SK-N-MC (cell line): ENCODE data around the gene MACROD2.

Experiments used
- DNase-seq: peaks from one replicate; pipeline ENCODE4 v3.0.0-alpha.2; 2011; ENCODE audit warnings: low read depth, low spot score
- H3K27ac ChIP-seq: fragments of 200-600 bp; sonication (generic); 2 replicates; pipeline ENCODE4 v1.5.1; 2016; ENCODE audit warnings: mixed run types
- H3K36me3 ChIP-seq: fragments of 200-600 bp; sonication (generic); 2 replicates; pipeline ENCODE4 v1.6.1; 2017; ENCODE audit warnings: antibody characterized with exemption, low read length, mixed read lengths; ENCODE audit not compliant: insufficient read depth
- H3K4me3 ChIP-seq: fragments of 200-600 bp; sonication (generic); 2 replicates; pipeline ENCODE4 v1.5.1; 2016
- H3K9ac ChIP-seq: fragments of 200-600 bp; sonication (generic); 2 replicates; pipeline ENCODE4 v1.8.0; 2017; ENCODE audit warnings: mixed run types, mixed read lengths; ENCODE audit not compliant: insufficient read length
- H3K9me3 ChIP-seq: fragments of 200-600 bp; sonication (generic); 2 replicates; pipeline ENCODE4 v1.6.1; 2017; ENCODE audit warnings: low read depth, mild to moderate bottlenecking, antibody characterized with exemption, low read length, moderate library complexity, mixed read lengths
- EZH2 ChIP-seq: fragments of 200-600 bp; sonication (generic); IDR thresholded peaks from one replicate; pipeline ENCODE4 v1.6.1; 2017; ENCODE audit warnings: antibody characterized with exemption
- FOXP2 ChIP-seq: optimal IDR thresholded peaks from 2 replicates; pipeline ENCODE3; 2011; ENCODE audit warnings: mild to moderate bottlenecking, moderate library complexity; ENCODE audit not compliant: insufficient read depth; ENCODE audit errors: extremely low read length, control extremely low read depth
- POLR2AphosphoS5 ChIP-seq: IDR thresholded peaks from 2 replicates; pipeline ENCODE4 v1.6.1; 2012; ENCODE audit warnings: mild to moderate bottlenecking, low read depth, low read length, borderline replicate concordance

MACROD2 gene

GRCh38 chr20:15699431-15700146, 1704.3 kb downstream of the MACROD2 start:
- Histone ChIP-seq H3K9me3 (no peaks in the 10 kb centered on the region), H3K36me3 (no peaks in the 10 kb centered on the region), H3K27ac (no peak overlapping the region), H3K9ac (no peak overlapping the region), H3K4me3 (peak overlapping the region; percentile 53; the same call in 1 of the 2 replicates)
- no peak for DNase-seq
- TF ChIP-seq FOXP2 (no peak), POLR2AphosphoS5 (no peak), EZH2 (no peak)

- no peaks in the 10 kb centered on the region for H3K9me3 ChIP-seq
- no peak for TF ChIP-seq FOXP2
- no peak for TF ChIP-seq EZH2
- TF ChIP-seq POLR2AphosphoS5 = no peak
- DNase-seq = no peak
- H3K4me3 ChIP-seq = peak overlapping the region; percentile 53
- peak overlapping the region; percentile 42; the same call in 1 of the 2 replicates for H3K27ac ChIP-seq
- no peak overlapping the region for H3K9ac ChIP-seq
- no peaks in the 10 kb centered on the region for H3K36me3 ChIP-seq
Observed at GRCh38 chr20:15700147-15700765, 1704.9 kb downstream of the MACROD2 start.

- no peak overlapping the region for H3K9ac ChIP-seq
Observed at GRCh38 chr20:15702161-15702560, 1706.8 kb downstream of the MACROD2 start.

GRCh38 chr20:15703171-15703911, 1708.0 kb downstream of the MACROD2 start:
- H3K9ac ChIP-seq = no peak overlapping the region
- DNase-seq = no peak
- no peak overlapping the region for H3K4me3 ChIP-seq
- H3K9me3 ChIP-seq = no peaks in the 10 kb centered on the region
- H3K36me3 ChIP-seq = no peaks in the 10 kb centered on the region
- H3K27ac ChIP-seq = no peak overlapping the region
- TF ChIP-seq EZH2 (no peak), POLR2AphosphoS5 (no peak), FOXP2 (no peak)

More at GRCh38 chr20:15702161-15702560, 1706.8 kb downstream of the MACROD2 start:
- H3K4me3 ChIP-seq = no peak overlapping the region
- no peak overlapping the region for H3K27ac ChIP-seq
- TF ChIP-seq FOXP2 (no peak), EZH2 (no peak), POLR2AphosphoS5 (no peak)
- H3K9me3 ChIP-seq = no peaks in the 10 kb centered on the region
- no peaks in the 10 kb centered on the region for H3K36me3 ChIP-seq
- DNase-seq = no peak

GRCh38 chr20:15705975-15706374, 1710.7 kb downstream of the MACROD2 start:
- H3K9me3 ChIP-seq = no peaks in the 10 kb centered on the region
- TF ChIP-seq POLR2AphosphoS5 (no peak), EZH2 (no peak), FOXP2 (no peak)
- no peak overlapping the region for H3K27ac ChIP-seq
- no peak overlapping the region for H3K9ac ChIP-seq
- H3K4me3 ChIP-seq = no peak overlapping the region
- no peaks in the 10 kb centered on the region for H3K36me3 ChIP-seq
- no peak for DNase-seq

- no peak for TF ChIP-seq FOXP2
- no peak for TF ChIP-seq EZH2
- TF ChIP-seq POLR2AphosphoS5 = no peak
- Histone ChIP-seq H3K4me3 (no peak overlapping the region), H3K27ac (no peak overlapping the region), H3K9ac (no peak overlapping the region), H3K9me3 (no peaks in the 10 kb centered on the region), H3K36me3 (no peaks in the 10 kb centered on the region)
- no peak for DNase-seq
Observed at GRCh38 chr20:15706719-15707118, 1711.4 kb downstream of the MACROD2 start.

- Histone ChIP-seq H3K27ac (no peak overlapping the region), H3K9ac (no peak overlapping the region), H3K4me3 (no peak overlapping the region), H3K9me3 (no peaks in the 10 kb centered on the region), H3K36me3 (no peaks in the 10 kb centered on the region)
- TF ChIP-seq POLR2AphosphoS5 = no peak
- TF ChIP-seq EZH2 = no peak
- no peak for TF ChIP-seq FOXP2
- no peak for DNase-seq
Observed at GRCh38 chr20:15708984-15709598, 1713.8 kb downstream of the MACROD2 start.

GRCh38 chr20:15710636-15711035, 1715.3 kb downstream of the MACROD2 start:
- no peak for TF ChIP-seq EZH2
- TF ChIP-seq POLR2AphosphoS5 = no peak
- no peak for TF ChIP-seq FOXP2
- Histone ChIP-seq H3K27ac (no peak overlapping the region), H3K9me3 (no peaks in the 10 kb centered on the region), H3K4me3 (peak overlapping the region; percentile 32), H3K9ac (no peak overlapping the region), H3K36me3 (no peaks in the 10 kb centered on the region)
- no peak for DNase-seq
